IPS DF 6.9 (cell line): ENCODE measurements around the gene CAMTA1.

Experiments
- DNase-seq: peaks from one replicate; pipeline ENCODE4 v3.0.0-alpha.2; 2013; ENCODE audit warnings: low read depth, low spot score
- H3K27ac ChIP-seq: one replicate; pipeline ENCODE4 v1.5.1; 2013; ENCODE audit warnings: low read length, control low read depth
- H3K27me3 ChIP-seq: 2 replicates; pipeline ENCODE4 v1.6.1; 2013; ENCODE audit warnings: mild to moderate bottlenecking, low read length; ENCODE audit not compliant: control insufficient read depth, insufficient read depth
- H3K36me3 ChIP-seq: 2 replicates; pipeline ENCODE4 v1.6.1; 2013; ENCODE audit warnings: low read length; ENCODE audit not compliant: control insufficient read depth, insufficient read depth
- H3K4me1 ChIP-seq: 2 replicates; pipeline ENCODE4 v1.6.1; 2013; ENCODE audit warnings: low read length; ENCODE audit not compliant: control insufficient read depth, insufficient read depth
- H3K4me3 ChIP-seq: 2 replicates; pipeline ENCODE4 v1.5.1; 2013; ENCODE audit warnings: mild to moderate bottlenecking, low read length
- H3K9me3 ChIP-seq: 2 replicates; pipeline ENCODE4 v1.6.1; 2013; ENCODE audit warnings: low read length, inconsistent platforms; ENCODE audit not compliant: control insufficient read depth, insufficient read depth
- WGBS: extraction: QIAGEN DNeasy Blood & Tissue Kit; methylation state at CpG from one replicate; pipeline ENCODE4 v1.1.7; 2013; ENCODE audit warnings: mixed read lengths, missing lambda C conversion rate; ENCODE audit not compliant: insufficient read length, insufficient coverage; 5-methylcytosine and 5-hydroxymethylcytosine counted together

CAMTA1 gene

GRCh38 chr1:6985549-6986276 lies 200.5 kb downstream of the CAMTA1 start:
- no peaks in the 10 kb centered on the region for H3K9me3 ChIP-seq
- DNase-seq = no peak
- no peak overlapping the region for H3K4me3 ChIP-seq
- WGBS = 100% methylated on average over 2 of the region's 17 CpGs
- no peaks in the 10 kb centered on the region for H3K27me3 ChIP-seq
- H3K4me1 ChIP-seq = no peaks in the 10 kb centered on the region
- no peaks in the 10 kb centered on the region for H3K36me3 ChIP-seq
- H3K27ac ChIP-seq = no peak overlapping the region

DNA sequence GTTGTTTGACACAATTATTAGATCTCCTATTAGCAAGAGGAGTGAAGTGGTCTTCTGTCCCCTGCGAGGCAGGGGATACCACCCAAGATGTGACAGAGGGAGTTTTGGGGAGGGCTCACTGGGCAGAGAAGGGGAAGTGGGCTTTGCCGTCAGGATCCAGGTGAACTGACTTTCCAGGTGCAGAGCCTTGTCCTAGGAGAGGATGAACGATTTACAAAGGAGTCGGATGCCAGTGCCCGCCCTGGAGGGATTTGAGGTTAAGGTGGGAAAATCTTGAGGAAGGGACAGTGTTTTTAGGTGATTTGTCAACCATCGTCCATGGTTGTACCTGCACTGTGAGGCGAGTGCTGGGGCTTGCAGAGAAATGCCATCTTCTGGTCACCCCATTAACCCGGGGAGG lies 201.0 kb downstream of the CAMTA1 start:
- WGBS = no CpG with 5 or more reads among the region's 8 CpGs
- H3K36me3 ChIP-seq = no peaks in the 10 kb centered on the region
- no peaks in the 10 kb centered on the region for H3K4me1 ChIP-seq
- no peaks in the 10 kb centered on the region for H3K27me3 ChIP-seq
- DNase-seq = no peak
- no peak overlapping the region for H3K27ac ChIP-seq
- no peaks in the 10 kb centered on the region for H3K9me3 ChIP-seq
- no peak overlapping the region for H3K4me3 ChIP-seq

GRCh38 chr1:6987940-6988339 lies 202.7 kb downstream of the CAMTA1 start:
- DNase-seq = no peak
- no peak overlapping the region for H3K4me3 ChIP-seq
- H3K27ac ChIP-seq = no peak overlapping the region
- no peaks in the 10 kb centered on the region for H3K36me3 ChIP-seq
- H3K9me3 ChIP-seq = no peaks in the 10 kb centered on the region
- no peaks in the 10 kb centered on the region for H3K4me1 ChIP-seq
- no CpG with 5 or more reads among the region's 9 CpGs for WGBS
- H3K27me3 ChIP-seq = no peaks in the 10 kb centered on the region

- Histone ChIP-seq H3K9me3 (no peaks in the 10 kb centered on the region), H3K36me3 (no peaks in the 10 kb centered on the region), H3K4me1 (no peaks in the 10 kb centered on the region), H3K27ac (no peak overlapping the region), H3K4me3 (no peak overlapping the region), H3K27me3 (no peaks in the 10 kb centered on the region)
- WGBS = no CpG with 5 or more reads among the region's 3 CpGs
- DNase-seq = no peak
These were observed 203.5 kb downstream of the CAMTA1 start for GRCh38 chr1:6988796-6989195.

GRCh38 chr1:6989212-6990159 lies 204.2 kb downstream of the CAMTA1 start:
- H3K27me3 ChIP-seq = no peaks in the 10 kb centered on the region
- DNase-seq = no peak
- no CpG with 5 or more reads among the region's 13 CpGs for WGBS

GRCh38 chr1:6991266-6991665 lies 206.0 kb downstream of the CAMTA1 start:
- Histone ChIP-seq H3K36me3 (no peaks in the 10 kb centered on the region), H3K4me1 (peaks cover 3% of the 10 kb centered on the region; the same call in 1 of the 2 replicates), H3K27me3 (no peaks in the 10 kb centered on the region), H3K27ac (no peak overlapping the region), H3K4me3 (no peak overlapping the region), H3K9me3 (no peaks in the 10 kb centered on the region)
- DNase-seq = no peak
- WGBS = no CpG with 5 or more reads among the region's 1 CpG

More at GRCh38 chr1:6989212-6990159, 204.2 kb downstream of the CAMTA1 start:
- H3K4me1 ChIP-seq = no peaks in the 10 kb centered on the region
- H3K9me3 ChIP-seq = no peaks in the 10 kb centered on the region
- H3K4me3 ChIP-seq = no peak overlapping the region
- no peak overlapping the region for H3K27ac ChIP-seq
- no peaks in the 10 kb centered on the region for H3K36me3 ChIP-seq

DNA sequence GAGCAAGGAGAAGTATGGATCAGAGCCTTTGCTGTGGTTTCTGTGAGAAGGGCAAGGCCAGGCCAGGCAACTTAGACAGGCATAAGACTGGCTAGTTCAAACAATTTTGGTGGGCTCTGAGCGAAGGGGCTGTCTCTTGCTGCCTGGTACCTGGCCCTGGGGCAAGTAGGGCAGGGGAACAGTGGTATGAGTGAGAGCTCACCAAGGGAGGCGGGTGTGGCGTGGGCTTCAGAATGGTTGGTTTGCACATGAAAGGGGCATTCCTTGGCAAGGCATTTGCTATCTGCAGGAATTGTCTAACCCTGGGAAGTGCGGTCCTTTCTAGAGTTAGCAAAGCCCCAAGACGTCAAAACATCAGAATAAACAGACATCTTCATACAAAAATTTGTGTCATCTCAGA lies 210.5 kb downstream of the CAMTA1 start:
- Histone ChIP-seq H3K27ac (no peak overlapping the region), H3K4me3 (no peak overlapping the region), H3K4me1 (peaks cover 3% of the 10 kb centered on the region; the same call in 1 of the 2 replicates), H3K27me3 (no peaks in the 10 kb centered on the region), H3K36me3 (no peaks in the 10 kb centered on the region), H3K9me3 (no peaks in the 10 kb centered on the region)
- no CpG with 5 or more reads among the region's 5 CpGs for WGBS
- no peak for DNase-seq

GRCh38 chr1:6996371-6996770 lies 211.1 kb downstream of the CAMTA1 start:
- H3K27me3 ChIP-seq = no peaks in the 10 kb centered on the region
- H3K4me3 ChIP-seq = no peak overlapping the region
- no peaks in the 10 kb centered on the region for H3K9me3 ChIP-seq
- H3K4me1 ChIP-seq = peaks cover 3% of the 10 kb centered on the region; the same call in 1 of the 2 replicates
- no peaks in the 10 kb centered on the region for H3K36me3 ChIP-seq
- no peak overlapping the region for H3K27ac ChIP-seq
- DNase-seq = no peak

DNA sequence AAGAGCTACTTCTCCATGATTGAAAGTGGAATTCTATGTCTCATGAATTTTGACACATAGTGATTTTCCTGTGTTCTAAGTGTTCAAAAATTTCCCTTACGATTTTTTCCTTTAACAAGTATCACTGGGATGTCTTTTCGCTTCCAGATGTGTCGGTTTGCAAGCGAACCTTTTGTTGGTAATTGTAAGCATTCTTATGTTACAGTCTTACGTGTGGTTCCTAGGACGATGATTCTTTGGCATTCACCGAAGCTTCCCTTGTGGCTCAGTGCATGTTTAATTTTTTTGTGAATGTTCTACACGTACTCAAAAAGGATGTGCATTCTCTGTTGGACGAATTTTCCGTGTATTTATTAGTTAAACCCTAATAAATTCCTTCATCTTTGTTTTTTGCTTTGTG lies 211.6 kb downstream of the CAMTA1 start:
- no peaks in the 10 kb centered on the region for H3K27me3 ChIP-seq
- no peak for DNase-seq
- H3K27ac ChIP-seq = no peak overlapping the region
- H3K36me3 ChIP-seq = no peaks in the 10 kb centered on the region
- H3K4me1 ChIP-seq = peaks cover 3% of the 10 kb centered on the region; the same call in 1 of the 2 replicates
- H3K9me3 ChIP-seq = no peaks in the 10 kb centered on the region
- H3K4me3 ChIP-seq = no peak overlapping the region
- no CpG with 5 or more reads among the region's 10 CpGs for WGBS

GRCh38 chr1:6998267-6998666 lies 213.0 kb downstream of the CAMTA1 start:
- peak; percentile 35 for DNase-seq
- Histone ChIP-seq H3K9me3 (no peaks in the 10 kb centered on the region), H3K27me3 (no peaks in the 10 kb centered on the region), H3K4me1 (peaks cover 3% of the 10 kb centered on the region; the same call in 1 of the 2 replicates), H3K36me3 (no peaks in the 10 kb centered on the region), H3K27ac (no peak overlapping the region), H3K4me3 (no peak overlapping the region)
- WGBS = no CpG with 5 or more reads among the region's 10 CpGs
